K562 (cell line): ENCODE data around the gene RAB31. TPM values are rescaled to one million over a fixed set of nuclear protein-coding genes. Genes with fewer than 3 reads are reported as not detected.

Experiments
- C11orf30 ChIP-seq: fragments of 450-650 bp; IDR thresholded peaks from 2 replicates; pipeline ENCODE4 v1.6.1; 2016; ENCODE audit warnings: low read depth, mild to moderate bottlenecking
- ESRRA ChIP-seq: fragments of 450-650 bp; IDR thresholded peaks from 2 replicates; pipeline ENCODE4 v1.6.1; 2014; ENCODE audit warnings: low read depth, mild to moderate bottlenecking, moderate library complexity, borderline replicate concordance
- MAFF ChIP-seq: IDR thresholded peaks from 2 replicates; pipeline ENCODE4 v1.6.1; 2012; ENCODE audit warnings: low read length, improper control_type of control experiment
- MEIS2 ChIP-seq: fragments of 450-650 bp; IDR thresholded peaks from 2 replicates; pipeline ENCODE4 v1.6.1; 2014; ENCODE audit warnings: mild to moderate bottlenecking; ENCODE audit not compliant: partially characterized antibody
- MTA3 ChIP-seq: fragments of 450-650 bp; formaldehyde crosslinking; IDR thresholded peaks from 2 replicates; pipeline ENCODE4 v1.6.1; 2017; ENCODE audit warnings: mild to moderate bottlenecking, borderline replicate concordance
- MYC ChIP-seq, 2 experiments: fragments of 250-450 bp in 1 of 2; sonication (Bioruptor Pico) in 1 of 2; IDR thresholded peaks; 2 replicates each; pipeline versions ENCODE4 v1.5.1 to v1.6.1; 2012 to 2021; ENCODE audit warnings: low read depth in 2 of 2, borderline replicate concordance in 1 of 2, improper control_type of control experiment in 1 of 2, low read length in 1 of 2, mild to moderate bottlenecking in 1 of 2, moderate library complexity in 1 of 2
- NFE2 ChIP-seq: IDR thresholded peaks from 2 replicates; pipeline ENCODE4 v1.6.1; 2014; ENCODE audit warnings: antibody characterized with exemption, low read depth
- POLR2A ChIP-seq: fragments of 450-650 bp; conservative IDR thresholded peaks from 2 replicates; pipeline ENCODE4 v1.6.1; 2016
- SMAD4 ChIP-seq: fragments of 250-450 bp; sonication (Bioruptor Pico); conservative IDR thresholded peaks from 2 replicates; pipeline ENCODE4 v1.8.0; 2021; ENCODE audit warnings: inconsistent platforms, mild to moderate bottlenecking, moderate library complexity
- SREBF1 ChIP-seq: fragments of 150-350 bp; IDR thresholded peaks from 2 replicates; pipeline ENCODE4 v1.6.1; 2014; ENCODE audit warnings: antibody characterized with exemption, low read depth, low read length, borderline replicate concordance
- SRSF7 ChIP-seq: fragments of 200-400 bp; formaldehyde crosslinking; optimal IDR thresholded peaks from 2 replicates; pipeline ENCODE3; 2017; ENCODE audit warnings: mild to moderate bottlenecking, low read depth, low read length
- TAF9B ChIP-seq: fragments of 450-650 bp; IDR thresholded peaks from 2 replicates; pipeline ENCODE4 v1.6.1; 2018; ENCODE audit warnings: mild to moderate bottlenecking; ENCODE audit not compliant: partially characterized antibody
- TBP ChIP-seq: optimal IDR thresholded peaks from 2 replicates; pipeline ENCODE3; 2011; ENCODE audit warnings: low read depth, low read length, improper control_type of control experiment
- TEAD4 ChIP-seq, 2 experiments: sonication (generic) in 1 of 2; formaldehyde crosslinking in 1 of 2; IDR thresholded peaks; 2 replicates each; pipeline versions ENCODE4 v1.6.1 to v1.8.0; 2012 to 2022; ENCODE audit warnings: borderline replicate concordance in 1 of 2, inconsistent platforms in 1 of 2, low read length in 1 of 2, mild to moderate bottlenecking in 1 of 2, missing genetic modification reagents in 1 of 2
- TFAM ChIP-seq: fragments of 250-450 bp; sonication (Bioruptor Pico); conservative IDR thresholded peaks from 2 replicates; pipeline ENCODE4 v1.5.0; 2021; ENCODE audit warnings: mild to moderate bottlenecking, moderate library complexity
- U2AF2 ChIP-seq: fragments of 200-400 bp; formaldehyde crosslinking; optimal IDR thresholded peaks from 2 replicates; pipeline ENCODE3; 2017; ENCODE audit warnings: low read depth, mild to moderate bottlenecking, low read length
- ZFP36 ChIP-seq: fragments of 150-350 bp; IDR thresholded peaks from 2 replicates; pipeline ENCODE4 v1.6.1; 2018; ENCODE audit warnings: low read length, low read depth; ENCODE audit not compliant: partially characterized antibody
- ZNF324 ChIP-seq: fragments of 250-450 bp; sonication (Bioruptor Pico); IDR thresholded peaks from 2 replicates; pipeline ENCODE4 v1.4.0; 2020; ENCODE audit warnings: mild to moderate bottlenecking
- ZNF583 ChIP-seq: fragments of 250-450 bp; sonication (Bioruptor Pico); IDR thresholded peaks from 2 replicates; pipeline ENCODE4 v1.4.0; 2020
- polyA plus RNA-seq, 8 experiments: library from polyadenylated mRNA; depleted of rRNA in 4 of 8; stranded (reverse) in 5 of 8; unstranded in 3 of 8; fragments of >200 nt; fragmentation: Nextera tagmentation in 2 of 8; fragmentation: Illumina TruSeq in 1 of 8; extraction: Ambion mirVana in 2 of 8; extraction: Trizol in 1 of 8; gene quantifications; 2 replicates each; pipeline versions ENCODE4 v1.2.1 to v1.2.3, GENCODE V29; 2011 to 2014; ENCODE audit warnings: inconsistent platforms in 1 of 8, missing spikeins in 1 of 8
- total RNA-seq, 7 experiments: library from RNA; depleted of rRNA in 6 of 7; stranded (reverse); fragments of >200 nt in 6 of 7; fragmentation: Illumina TruSeq in 2 of 7; extraction: Trizol in 2 of 7; gene quantifications; 2 replicates each; pipeline versions ENCODE4 v1.2.1 to v1.2.3, GENCODE V29; 2011 to 2021; ENCODE audit warnings: low replicate concordance in 1 of 7
- TF ChIP-seq, protein P1 (sequence below), 2 experiments: fragments of 450-650 bp; IDR thresholded peaks; 2 replicates each; pipeline ENCODE4 v1.6.1; 2018; ENCODE audit warnings: mild to moderate bottlenecking in 2 of 2, low read depth in 1 of 2; ENCODE audit not compliant: partially characterized antibody in 2 of 2
- TF ChIP-seq, protein P2 (sequence below), 2 experiments: fragments of 450-650 bp; IDR thresholded peaks; 2 replicates each; pipeline ENCODE4 v1.6.1; 2016
- TF ChIP-seq, protein P3 (sequence below): sonication (generic); formaldehyde crosslinking; IDR thresholded peaks from 2 replicates; pipeline ENCODE4 v1.8.0; 2022; ENCODE audit warnings: missing genetic modification reagents, mild to moderate bottlenecking, borderline replicate concordance

RAB31 gene
- total and polyA plus RNA-seq, 9 of the 15 experiments (the other 6 are each of a cell fraction or from before 2014, with no cell fraction given), result 20.7 to 70.4 (median 41.3) TPM

DNA sequence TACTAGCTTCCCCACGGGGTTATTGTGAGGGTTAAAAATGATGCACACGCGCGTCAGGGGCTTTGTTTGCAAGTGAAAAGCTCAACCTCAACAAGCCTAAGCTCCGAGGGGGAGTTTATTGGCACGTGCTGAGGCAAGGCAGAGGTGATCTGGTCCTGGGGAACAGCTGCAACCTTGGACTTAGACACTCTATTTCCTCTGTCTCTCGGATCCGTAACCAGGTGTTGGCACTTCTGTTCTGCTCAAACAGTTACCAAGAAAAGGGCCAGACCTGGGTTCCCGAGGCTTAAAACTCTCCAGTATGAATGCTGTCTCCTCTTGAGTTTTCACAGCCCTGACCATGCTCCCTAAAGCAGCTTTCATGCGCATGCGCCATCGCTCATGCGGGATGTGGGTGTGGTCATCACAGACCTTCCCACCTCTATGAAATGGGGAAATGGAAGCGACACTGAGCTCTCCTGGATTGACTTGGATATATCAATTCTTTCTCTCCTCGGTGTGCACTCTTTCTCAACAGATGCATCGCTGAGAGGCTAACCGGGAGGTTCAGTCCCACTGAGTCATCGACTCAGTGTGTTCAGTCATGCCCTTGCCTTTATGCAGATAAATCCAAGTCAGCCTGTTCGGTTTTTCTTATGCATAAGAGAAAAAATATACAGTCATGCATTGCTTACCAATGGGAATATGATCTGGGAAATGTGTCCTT, 19.9 kb upstream of the RAB31 start (continued):
- TF ChIP-seq, protein P1, sequence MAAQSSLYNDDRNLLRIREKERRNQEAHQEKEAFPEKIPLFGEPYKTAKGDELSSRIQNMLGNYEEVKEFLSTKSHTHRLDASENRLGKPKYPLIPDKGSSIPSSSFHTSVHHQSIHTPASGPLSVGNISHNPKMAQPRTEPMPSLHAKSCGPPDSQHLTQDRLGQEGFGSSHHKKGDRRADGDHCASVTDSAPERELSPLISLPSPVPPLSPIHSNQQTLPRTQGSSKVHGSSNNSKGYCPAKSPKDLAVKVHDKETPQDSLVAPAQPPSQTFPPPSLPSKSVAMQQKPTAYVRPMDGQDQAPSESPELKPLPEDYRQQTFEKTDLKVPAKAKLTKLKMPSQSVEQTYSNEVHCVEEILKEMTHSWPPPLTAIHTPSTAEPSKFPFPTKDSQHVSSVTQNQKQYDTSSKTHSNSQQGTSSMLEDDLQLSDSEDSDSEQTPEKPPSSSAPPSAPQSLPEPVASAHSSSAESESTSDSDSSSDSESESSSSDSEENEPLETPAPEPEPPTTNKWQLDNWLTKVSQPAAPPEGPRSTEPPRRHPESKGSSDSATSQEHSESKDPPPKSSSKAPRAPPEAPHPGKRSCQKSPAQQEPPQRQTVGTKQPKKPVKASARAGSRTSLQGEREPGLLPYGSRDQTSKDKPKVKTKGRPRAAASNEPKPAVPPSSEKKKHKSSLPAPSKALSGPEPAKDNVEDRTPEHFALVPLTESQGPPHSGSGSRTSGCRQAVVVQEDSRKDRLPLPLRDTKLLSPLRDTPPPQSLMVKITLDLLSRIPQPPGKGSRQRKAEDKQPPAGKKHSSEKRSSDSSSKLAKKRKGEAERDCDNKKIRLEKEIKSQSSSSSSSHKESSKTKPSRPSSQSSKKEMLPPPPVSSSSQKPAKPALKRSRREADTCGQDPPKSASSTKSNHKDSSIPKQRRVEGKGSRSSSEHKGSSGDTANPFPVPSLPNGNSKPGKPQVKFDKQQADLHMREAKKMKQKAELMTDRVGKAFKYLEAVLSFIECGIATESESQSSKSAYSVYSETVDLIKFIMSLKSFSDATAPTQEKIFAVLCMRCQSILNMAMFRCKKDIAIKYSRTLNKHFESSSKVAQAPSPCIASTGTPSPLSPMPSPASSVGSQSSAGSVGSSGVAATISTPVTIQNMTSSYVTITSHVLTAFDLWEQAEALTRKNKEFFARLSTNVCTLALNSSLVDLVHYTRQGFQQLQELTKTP (IDR thresholded peaks at IDR 0.05; ENCODE audit: low read depth in 1 of 2, partially characterized antibody in 2 of 2), result no peak
- TF ChIP-seq MAFF (peak; percentile 3; the same call in 1 of the 2 replicates), U2AF2 (no peak), MEIS2 (peak; percentile 56), TFAM (CRISPR knock-in tag) (no peak), SRSF7 (no peak), TBP (peak; percentile 46), NFE2 (0 out of 2 replicates have a peak, but pooled peaks have one; percentile 1), POLR2A (peak; percentile 43; the same call in 1 of the 2 replicates), SREBF1 (no peak), MTA3 (0 out of 2 replicates have a peak, but pooled peaks have one; percentile 42), TEAD4 (IDR thresholded peaks at IDR 0.05; ENCODE audit: low read length) (no peak), TEAD4 (CRISPR knock-in tag; IDR thresholded peaks at IDR 0.05; ENCODE audit: borderline replicate concordance) (0 out of 2 replicates have a peak, but pooled peaks have one; percentile 45), ZNF324 (no peak), SMAD4 (peak; percentile 66; the same call in 1 of the 2 replicates), ESRRA (0 out of 2 replicates have a peak, but pooled peaks have one; percentile 19), MYC (IDR thresholded peaks at IDR 0.05; ENCODE audit: low read depth, low read length) (0 out of 2 replicates have a peak, but pooled peaks have one; percentile 27), MYC (CRISPR knock-in tag; IDR thresholded peaks at IDR 0.05; ENCODE audit: borderline replicate concordance, low read depth) (no peak), ZFP36 (no peak), C11orf30 (0 out of 2 replicates have a peak, but pooled peaks have one; percentile 7), TAF9B (no peak), ZNF583 (CRISPR knock-in tag) (0 out of 2 replicates have a peak, but pooled peaks have one; percentile 48)
- TF ChIP-seq, protein P2, sequence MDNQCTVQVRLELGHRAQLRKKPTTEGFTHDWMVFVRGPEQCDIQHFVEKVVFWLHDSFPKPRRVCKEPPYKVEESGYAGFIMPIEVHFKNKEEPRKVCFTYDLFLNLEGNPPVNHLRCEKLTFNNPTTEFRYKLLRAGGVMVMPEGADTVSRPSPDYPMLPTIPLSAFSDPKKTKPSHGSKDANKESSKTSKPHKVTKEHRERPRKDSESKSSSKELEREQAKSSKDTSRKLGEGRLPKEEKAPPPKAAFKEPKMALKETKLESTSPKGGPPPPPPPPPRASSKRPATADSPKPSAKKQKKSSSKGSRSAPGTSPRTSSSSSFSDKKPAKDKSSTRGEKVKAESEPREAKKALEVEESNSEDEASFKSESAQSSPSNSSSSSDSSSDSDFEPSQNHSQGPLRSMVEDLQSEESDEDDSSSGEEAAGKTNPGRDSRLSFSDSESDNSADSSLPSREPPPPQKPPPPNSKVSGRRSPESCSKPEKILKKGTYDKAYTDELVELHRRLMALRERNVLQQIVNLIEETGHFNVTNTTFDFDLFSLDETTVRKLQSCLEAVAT (IDR thresholded peaks at IDR 0.05), result no peak
- TF ChIP-seq, protein P3, sequence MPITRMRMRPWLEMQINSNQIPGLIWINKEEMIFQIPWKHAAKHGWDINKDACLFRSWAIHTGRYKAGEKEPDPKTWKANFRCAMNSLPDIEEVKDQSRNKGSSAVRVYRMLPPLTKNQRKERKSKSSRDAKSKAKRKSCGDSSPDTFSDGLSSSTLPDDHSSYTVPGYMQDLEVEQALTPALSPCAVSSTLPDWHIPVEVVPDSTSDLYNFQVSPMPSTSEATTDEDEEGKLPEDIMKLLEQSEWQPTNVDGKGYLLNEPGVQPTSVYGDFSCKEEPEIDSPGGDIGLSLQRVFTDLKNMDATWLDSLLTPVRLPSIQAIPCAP, result no peak
